PC-3 (cell line): ENCODE data around the gene FBN3. TPM values are rescaled to one million over a fixed set of nuclear protein-coding genes. Genes with fewer than 3 reads are reported as not detected.

Experiments used
- ATAC-seq: fragments of 200-7000 bp; cut with Tn5 transposase; 2 replicates; pipeline ENCODE4 v1.9.1; 2020; ENCODE audit warnings: mild to moderate bottlenecking, moderate library complexity
- BruUV-seq: library from RNA; stranded (reverse); fragments of 400-500 nt; replicated peaks from 2 replicates; lab custom pipeline; 2021; lab: Mats Ljungman, UMichigan
- CTCF ChIA-PET: fragments of 300-600 bp; sonication (Branson Sonifier 250); formaldehyde crosslinking; loops from one replicate; lab custom pipeline; 2022; ENCODE audit warnings: antibody characterized with exemption; lab: Charles Lee
- POLR2A ChIA-PET: fragments of 300-600 bp; sonication (Branson Sonifier 250); formaldehyde crosslinking; loops from one replicate; lab custom pipeline; 2022; ENCODE audit warnings: antibody characterized with exemption; ENCODE audit not compliant: unreplicated experiment; lab: Charles Lee
- DNase-seq: peaks from one replicate; pipeline ENCODE4 v3.0.0-alpha.2; 2015
- H2AFZ ChIP-seq: fragments of 300-600 bp; sonication (generic); 2 replicates; pipeline ENCODE4 v1.6.0; 2016; ENCODE audit warnings: antibody characterized with exemption, low read length
- H3F3A ChIP-seq: fragments of 300-600 bp; sonication (generic); one replicate; pipeline ENCODE4 v1.6.0; 2017; ENCODE audit warnings: antibody characterized with exemption, low read length, control low read depth, mild to moderate bottlenecking; ENCODE audit not compliant: unreplicated experiment
- H3K27ac ChIP-seq: fragments of 300-600 bp; sonication (generic); 2 replicates; pipeline ENCODE4 v1.5.1; 2016; ENCODE audit warnings: mild to moderate bottlenecking, low read length
- H3K27me3 ChIP-seq: fragments of 300-600 bp; sonication (generic); 2 replicates; pipeline ENCODE4 v1.6.1; 2016; ENCODE audit warnings: low read length, mixed read lengths
- H3K36me3 ChIP-seq: fragments of 300-600 bp; sonication (generic); 2 replicates; pipeline ENCODE4 v1.6.1; 2016; ENCODE audit warnings: low read depth, mixed run types, low read length, mixed read lengths
- H3K4me1 ChIP-seq: fragments of 300-600 bp; sonication (generic); 2 replicates; pipeline ENCODE4 v1.5.1; 2016; ENCODE audit warnings: low read length; ENCODE audit not compliant: insufficient read depth
- H3K4me2 ChIP-seq: fragments of 300-600 bp; sonication (generic); 2 replicates; pipeline ENCODE4 v1.6.0; 2016; ENCODE audit warnings: low read length
- H3K4me3 ChIP-seq: fragments of 300-600 bp; sonication (generic); 2 replicates; pipeline ENCODE4 v1.5.1; 2016; ENCODE audit warnings: mild to moderate bottlenecking, low read length, mixed read lengths
- H3K79me2 ChIP-seq: fragments of 300-600 bp; sonication (generic); 2 replicates; pipeline ENCODE4 v1.6.1; 2017; ENCODE audit warnings: low read length, mixed read lengths
- H3K9ac ChIP-seq: fragments of 300-600 bp; sonication (generic); 2 replicates; pipeline ENCODE4 v1.6.0; 2016; ENCODE audit warnings: mild to moderate bottlenecking, low read length
- H3K9me2 ChIP-seq: fragments of 300-600 bp; sonication (generic); replicated peaks from 2 replicates; pipeline ENCODE4 v1.6.1; 2016; ENCODE audit warnings: mixed run types, low read length, mixed read lengths
- H3K9me3 ChIP-seq: fragments of 300-600 bp; sonication (generic); 2 replicates; pipeline ENCODE4 v1.6.1; 2016; ENCODE audit warnings: low read length, mixed read lengths
- H4K20me1 ChIP-seq: fragments of 300-600 bp; sonication (generic); 2 replicates; pipeline ENCODE4 v1.6.1; 2016; ENCODE audit warnings: low read length, mixed read lengths
- EZH2 ChIP-seq: fragments of 300-600 bp; sonication (generic); IDR thresholded peaks from one replicate; pipeline ENCODE4 v1.6.1; 2017; ENCODE audit warnings: antibody characterized with exemption, mild to moderate bottlenecking, low read length; ENCODE audit not compliant: unreplicated experiment
- EZH2phosphoT487 ChIP-seq: fragments of 300-600 bp; sonication (generic); IDR thresholded peaks from 2 replicates; pipeline ENCODE4 v1.6.1; 2018; ENCODE audit warnings: mild to moderate bottlenecking, antibody characterized with exemption, low read length, borderline replicate concordance
- intact Hi-C: fragments of 100-400 bp; cut with micrococcal nuclease; formaldehyde crosslinking; loops from 2 replicates; pipeline ENCODE4 v1.9.0; 2023
- total RNA-seq: library from RNA; depleted of rRNA; stranded (reverse); fragments of >200 nt; gene quantifications from 2 replicates; pipeline ENCODE4 v1.2.3, GENCODE V29; 2014
- TF ChIP-seq, protein P1 (sequence below): fragments of 300-600 bp; sonication (generic); conservative IDR thresholded peaks from 2 replicates; pipeline ENCODE4 v1.5.1; 2017; ENCODE audit warnings: antibody characterized with exemption, low read depth, mild to moderate bottlenecking, low read length

Gene FBN3
- total RNA-seq, 1 experiment from 2014 or later: under 0.01 TPM

DNA sequence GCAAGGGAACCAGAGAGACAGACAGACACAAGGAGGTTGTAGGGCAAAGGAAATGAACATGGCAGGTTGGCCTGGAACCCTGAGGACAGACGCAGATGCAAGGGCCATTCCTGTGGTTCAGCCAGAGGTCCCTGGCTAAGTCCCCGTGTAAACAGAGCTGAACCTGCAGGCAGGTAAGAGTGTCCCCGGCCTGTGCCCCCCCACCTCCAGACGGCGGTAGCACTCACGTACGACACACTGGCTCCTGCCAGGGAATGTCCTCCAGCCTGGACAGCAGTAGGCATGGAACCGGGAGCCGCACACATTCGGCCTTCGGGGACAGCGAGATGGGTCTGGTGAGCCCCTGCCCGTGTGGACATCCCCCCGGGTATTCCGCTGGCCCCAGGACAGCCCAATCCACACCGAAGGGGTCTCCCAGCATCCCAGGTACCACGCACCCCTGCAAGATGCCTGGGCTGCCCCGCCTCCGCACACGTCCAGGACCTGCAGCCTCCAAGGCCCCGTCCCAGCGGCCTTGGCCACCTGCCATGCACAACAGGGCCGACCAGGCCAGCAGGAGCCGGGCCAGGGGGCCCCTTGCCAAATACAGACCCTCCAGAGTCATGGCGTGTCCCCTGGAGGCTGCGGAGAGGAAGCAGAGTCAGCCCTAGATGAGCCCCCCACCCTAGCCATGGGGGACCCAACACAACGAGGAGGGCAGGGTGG is 2.4 kb downstream of the FBN3 start:
- TF ChIP-seq EZH2: no peak
- TF ChIP-seq EZH2phosphoT487: no peak
- TF ChIP-seq, protein P1, sequence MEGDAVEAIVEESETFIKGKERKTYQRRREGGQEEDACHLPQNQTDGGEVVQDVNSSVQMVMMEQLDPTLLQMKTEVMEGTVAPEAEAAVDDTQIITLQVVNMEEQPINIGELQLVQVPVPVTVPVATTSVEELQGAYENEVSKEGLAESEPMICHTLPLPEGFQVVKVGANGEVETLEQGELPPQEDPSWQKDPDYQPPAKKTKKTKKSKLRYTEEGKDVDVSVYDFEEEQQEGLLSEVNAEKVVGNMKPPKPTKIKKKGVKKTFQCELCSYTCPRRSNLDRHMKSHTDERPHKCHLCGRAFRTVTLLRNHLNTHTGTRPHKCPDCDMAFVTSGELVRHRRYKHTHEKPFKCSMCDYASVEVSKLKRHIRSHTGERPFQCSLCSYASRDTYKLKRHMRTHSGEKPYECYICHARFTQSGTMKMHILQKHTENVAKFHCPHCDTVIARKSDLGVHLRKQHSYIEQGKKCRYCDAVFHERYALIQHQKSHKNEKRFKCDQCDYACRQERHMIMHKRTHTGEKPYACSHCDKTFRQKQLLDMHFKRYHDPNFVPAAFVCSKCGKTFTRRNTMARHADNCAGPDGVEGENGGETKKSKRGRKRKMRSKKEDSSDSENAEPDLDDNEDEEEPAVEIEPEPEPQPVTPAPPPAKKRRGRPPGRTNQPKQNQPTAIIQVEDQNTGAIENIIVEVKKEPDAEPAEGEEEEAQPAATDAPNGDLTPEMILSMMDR: no peak
- no peaks in the 10 kb centered on the region for H3K79me2 ChIP-seq
- DNase-seq (no peak), ATAC-seq (no peak)
- H3K36me3 ChIP-seq: no peaks in the 10 kb centered on the region
- BruUV-seq: no TSS peak
- H3K27me3 ChIP-seq: peaks cover 30% of the 10 kb centered on the region
- POLR2A ChIA-PET: no interaction called here
- intact Hi-C loops: no loop called here
- no peaks in the 10 kb centered on the region for H3K9me3 ChIP-seq
- no peaks in the 10 kb centered on the region for H3K9me2 ChIP-seq
- H4K20me1 ChIP-seq: no peaks in the 10 kb centered on the region
- H3F3A ChIP-seq: peaks cover 4% of the 10 kb centered on the region
- no peak overlapping the region for H3K9ac ChIP-seq
- CTCF ChIA-PET: no interaction called here
- no peak overlapping the region for H3K4me3 ChIP-seq
- H3K4me1 ChIP-seq: peaks cover 10% of the 10 kb centered on the region
- no peak overlapping the region for H3K4me2 ChIP-seq
- no peak overlapping the region for H3K27ac ChIP-seq
- no peak overlapping the region for H2AFZ ChIP-seq

DNA sequence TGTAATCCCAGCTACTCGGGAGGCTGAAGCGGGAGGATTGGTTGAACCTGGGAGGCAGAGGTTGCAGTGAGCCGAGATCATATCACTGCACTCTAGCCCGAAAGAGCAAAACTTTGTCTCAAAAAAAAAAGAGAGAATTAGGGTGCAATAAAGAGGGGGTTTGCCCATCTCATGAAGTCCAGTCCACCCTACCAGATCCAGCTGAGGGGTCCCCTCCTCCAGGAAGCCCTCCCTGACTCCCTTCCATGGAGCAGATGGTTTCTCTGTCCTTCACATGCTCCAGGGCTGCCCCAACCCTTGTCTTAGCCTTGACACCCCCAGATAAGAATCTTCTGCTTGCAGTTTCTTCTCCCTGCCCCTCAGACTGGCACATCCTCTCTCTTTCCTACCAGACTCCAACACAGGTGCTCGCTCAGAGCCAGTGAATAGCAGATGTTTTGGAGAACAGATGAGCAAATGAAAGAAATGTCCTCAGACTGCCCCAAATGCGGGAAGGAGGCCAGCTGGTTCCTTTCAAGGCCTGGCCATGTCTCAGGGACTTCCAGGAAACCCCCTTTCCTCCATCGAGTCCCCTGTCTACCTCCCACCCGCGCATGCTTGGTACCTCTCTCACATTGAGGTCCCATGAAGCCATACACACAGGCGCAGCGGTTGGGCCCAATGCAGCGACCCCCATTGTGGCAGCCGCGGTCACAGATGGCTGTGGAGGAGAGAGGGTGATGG is 5.0 kb downstream of the FBN3 start:
- Histone ChIP-seq H3F3A (no peaks in the 10 kb centered on the region), H4K20me1 (no peaks in the 10 kb centered on the region), H3K4me3 (no peak overlapping the region), H3K4me2 (no peak overlapping the region), H2AFZ (no peak overlapping the region), H3K27ac (no peak overlapping the region), H3K9me2 (no peaks in the 10 kb centered on the region), H3K27me3 (peaks cover 22% of the 10 kb centered on the region), H3K4me1 (0 out of 2 replicates have a peak, but pooled peaks cover 4% of the 10 kb centered on the region), H3K9ac (no peak overlapping the region), H3K36me3 (no peaks in the 10 kb centered on the region), H3K9me3 (no peaks in the 10 kb centered on the region), H3K79me2 (no peaks in the 10 kb centered on the region)
- intact Hi-C loops: no loop called here
- ChIA-PET POLR2A (no interaction called here), CTCF (interaction anchor here (0.7 kb wide), 1 partner anchor 109 kb away, joined by 10 read pairs; no protein-coding TSS in a partner anchor)
- BruUV-seq: no TSS peak
- ATAC-seq (no peak), DNase-seq (no peak)
- TF ChIP-seq, protein P1: no peak
- no peak for TF ChIP-seq EZH2phosphoT487
- no peak for TF ChIP-seq EZH2

DNA sequence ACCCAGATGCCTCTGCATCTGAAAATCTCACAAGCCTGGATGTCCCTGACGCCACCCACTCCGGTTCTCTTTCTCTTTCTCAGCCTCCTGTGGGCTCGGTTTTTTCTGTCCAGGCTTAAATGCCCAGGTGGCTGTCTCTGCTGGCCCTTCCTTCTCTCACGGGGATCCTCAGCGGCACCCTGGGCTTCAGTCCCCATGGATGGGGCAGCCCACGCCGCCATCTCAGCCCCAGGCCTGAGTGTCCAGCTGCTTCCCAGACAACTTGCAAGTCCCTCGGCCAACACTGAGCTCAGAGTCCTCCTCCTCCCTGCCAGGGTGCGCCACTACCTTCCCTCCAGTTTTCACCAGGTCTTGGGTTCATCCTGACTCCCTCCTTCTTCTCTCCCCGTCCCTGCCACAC is 6.4 kb downstream of the FBN3 start:
- no peak overlapping the region for H2AFZ ChIP-seq

More for the DNA sequence above, 6.4 kb downstream of the FBN3 start:
- no peak for ATAC-seq
- DNase-seq: no peak
- Histone ChIP-seq H3K27ac (no peak overlapping the region), H3K4me2 (no peak overlapping the region), H3K9ac (no peak overlapping the region), H4K20me1 (no peaks in the 10 kb centered on the region), H3F3A (no peaks in the 10 kb centered on the region), H3K4me3 (no peak overlapping the region), H3K79me2 (no peaks in the 10 kb centered on the region), H3K9me2 (no peaks in the 10 kb centered on the region), H3K4me1 (no peaks in the 10 kb centered on the region), H3K27me3 (peaks cover 9% of the 10 kb centered on the region), H3K36me3 (no peaks in the 10 kb centered on the region), H3K9me3 (no peaks in the 10 kb centered on the region)
- TF ChIP-seq EZH2phosphoT487 (no peak), EZH2 (no peak)
- TF ChIP-seq, protein P1: no peak
- BruUV-seq: no TSS peak
- intact Hi-C loops: no loop called here
- POLR2A ChIA-PET: no interaction called here
- CTCF ChIA-PET: no interaction called here
